NB4 (cell line): Measurements from ENCODE around the gene LYAR.

ENCODE experiments used
- CTCF ChIP-seq: IDR thresholded peaks from one replicate; pipeline ENCODE4 v1.5.1; 2012; ENCODE audit warnings: low read depth, low read length
- MAX ChIP-seq: IDR thresholded peaks from 2 replicates; pipeline ENCODE4 v1.6.1; 2011; ENCODE audit warnings: low read depth, low read length
- MYC ChIP-seq: IDR thresholded peaks from 2 replicates; pipeline ENCODE4 v1.6.1; 2011; ENCODE audit warnings: low read depth, low read length
- POLR2A ChIP-seq: IDR thresholded peaks from 2 replicates; pipeline ENCODE4 v1.6.1; 2011; ENCODE audit warnings: mild to moderate bottlenecking; ENCODE audit not compliant: insufficient read length; ENCODE audit errors: extremely low read depth

GRCh38 chr4:4226606-4227438 lies 63.1 kb downstream of the LYAR start, which contains the start of gene OTOP1:
- TF ChIP-seq CTCF (no peak), POLR2A (no peak), MAX (no peak), MYC (no peak)
